Measurements from ENCODE around the gene GPRIN1. TPM values are rescaled to one million over a fixed set of nuclear protein-coding genes. Genes with fewer than 3 reads are reported as not detected.
A peak's percentile ranks its signal among the peaks of the same experiment; 100 is the strongest.

The GPRIN1 gene
- total and polyA plus RNA-seq, 2 donors (not counting 1 experiment from before 2014, with no cell fraction given), result 1.9 to 6.3 TPM

GRCh38 chr5:176642675-176643490, 32.9 kb upstream of the GPRIN1 start:
- no peak for TF ChIP-seq EZH2 (IDR thresholded peaks at IDR 0.05; ENCODE audit: low read length, missing control alignments)
- TF ChIP-seq CTCF (conservative IDR thresholded peaks at IDR 0.05 in 1 of 2, IDR thresholded peaks at IDR 0.05 in 1 of 2; ENCODE audit: low read depth in 1 of 2, low read length in 2 of 2), result no peak
- DNase-seq (ENCODE audit: low read depth in 2 of 2), result no peak
- no peaks in the 10 kb centered on the region for H3K27me3 ChIP-seq (ENCODE audit: control insufficient read depth, insufficient read depth, low read length)
- no peak overlapping the region for H3K4me3 ChIP-seq (replicated peaks in 1 of 4; ENCODE audit: control extremely low read depth in 1 of 4, insufficient read depth in 1 of 4, low read depth in 3 of 4, low read length in 4 of 4)
- peaks cover under 1% of the 10 kb centered on the region for H3K79me2 ChIP-seq (ENCODE audit: control insufficient read depth, insufficient read depth, low read length)
- H3K27ac ChIP-seq (ENCODE audit: insufficient read depth, low read length), result no peak overlapping the region
- no peaks in the 10 kb centered on the region for H3K36me3 ChIP-seq (ENCODE audit: control insufficient read depth, insufficient read depth, low read length)
- no peak overlapping the region for H3K9ac ChIP-seq (ENCODE audit: insufficient read depth, low read length)
- peaks cover 4% of the 10 kb centered on the region for H3K4me1 ChIP-seq (ENCODE audit: control insufficient read depth, extremely low read depth, insufficient read depth, low read length)
- H4K20me1 ChIP-seq (ENCODE audit: control insufficient read depth, extremely low read depth, insufficient read depth, low read length), result no peaks in the 10 kb centered on the region
- H3K4me2 ChIP-seq (ENCODE audit: extremely low read depth, insufficient read depth, low read length), result no peak overlapping the region
- no peak overlapping the region for H2AFZ ChIP-seq (ENCODE audit: low read length)
- no peaks in the 10 kb centered on the region for H3K9me3 ChIP-seq (ENCODE audit: control insufficient read depth, insufficient read depth, low read depth, low read length)

DNA sequence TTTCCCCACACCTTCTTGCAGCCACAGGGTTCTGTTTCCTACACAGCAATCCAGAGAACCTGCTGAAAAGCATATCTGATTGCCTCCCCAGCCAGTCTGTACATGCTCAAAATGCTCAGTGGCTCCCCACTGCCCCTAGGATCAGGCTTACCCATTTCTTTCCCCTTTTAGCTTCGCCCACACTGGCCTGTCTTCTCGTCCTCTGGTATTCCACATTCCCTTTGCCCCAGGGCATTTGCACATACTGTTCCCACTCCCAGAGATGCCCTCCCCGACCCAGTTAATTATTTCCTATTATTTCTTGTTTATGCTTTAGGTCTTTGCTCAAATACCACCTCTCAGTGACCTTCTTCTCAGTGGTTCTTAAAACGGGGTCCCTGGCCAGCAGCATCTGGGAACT, 30.7 kb upstream of the GPRIN1 start:
- Histone ChIP-seq H3K9me3 (ENCODE audit: control insufficient read depth, insufficient read depth, low read depth, low read length) (no peaks in the 10 kb centered on the region), H3K4me3 (replicated peaks in 1 of 4; ENCODE audit: control extremely low read depth in 1 of 4, insufficient read depth in 1 of 4, low read depth in 3 of 4, low read length in 4 of 4) (no peak overlapping the region), H3K27me3 (ENCODE audit: control insufficient read depth, insufficient read depth, low read length) (peaks cover 11% of the 10 kb centered on the region), H3K36me3 (ENCODE audit: control insufficient read depth, insufficient read depth, low read length) (no peaks in the 10 kb centered on the region), H2AFZ (ENCODE audit: low read length) (no peak overlapping the region), H3K4me2 (ENCODE audit: extremely low read depth, insufficient read depth, low read length) (no peak overlapping the region), H3K9ac (ENCODE audit: insufficient read depth, low read length) (no peak overlapping the region), H3K27ac (ENCODE audit: insufficient read depth, low read length) (no peak overlapping the region), H4K20me1 (ENCODE audit: control insufficient read depth, extremely low read depth, insufficient read depth, low read length) (no peaks in the 10 kb centered on the region), H3K4me1 (ENCODE audit: control insufficient read depth, extremely low read depth, insufficient read depth, low read length) (no peaks in the 10 kb centered on the region), H3K79me2 (ENCODE audit: control insufficient read depth, insufficient read depth, low read length) (no peaks in the 10 kb centered on the region)
- TF ChIP-seq CTCF (conservative IDR thresholded peaks at IDR 0.05 in 1 of 2, IDR thresholded peaks at IDR 0.05 in 1 of 2; ENCODE audit: low read depth in 1 of 2, low read length in 2 of 2) (no peak), EZH2 (IDR thresholded peaks at IDR 0.05; ENCODE audit: low read length, missing control alignments) (no peak)
- DNase-seq (ENCODE audit: low read depth in 2 of 2), result no peak

- no peak overlapping the region for H3K4me3 ChIP-seq (replicated peaks in 1 of 4; ENCODE audit: control extremely low read depth in 1 of 4, insufficient read depth in 1 of 4, low read depth in 3 of 4, low read length in 4 of 4)
- peaks cover 15% of the 10 kb centered on the region for H3K27me3 ChIP-seq (ENCODE audit: control insufficient read depth, insufficient read depth, low read length)
- H3K4me1 ChIP-seq (ENCODE audit: control insufficient read depth, extremely low read depth, insufficient read depth, low read length), result no peaks in the 10 kb centered on the region
- no peak overlapping the region for H3K4me2 ChIP-seq (ENCODE audit: extremely low read depth, insufficient read depth, low read length)
- no peak overlapping the region for H3K27ac ChIP-seq (ENCODE audit: insufficient read depth, low read length)
- H4K20me1 ChIP-seq (ENCODE audit: control insufficient read depth, extremely low read depth, insufficient read depth, low read length), result no peaks in the 10 kb centered on the region
- no peak for TF ChIP-seq EZH2 (IDR thresholded peaks at IDR 0.05; ENCODE audit: low read length, missing control alignments)
- H2AFZ ChIP-seq (ENCODE audit: low read length), result no peak overlapping the region
- DNase-seq (ENCODE audit: low read depth in 2 of 2), result peak in 1 of 2 donors; percentile 34
- no peaks in the 10 kb centered on the region for H3K9me3 ChIP-seq (ENCODE audit: control insufficient read depth, insufficient read depth, low read depth, low read length)
- H3K9ac ChIP-seq (ENCODE audit: insufficient read depth, low read length), result no peak overlapping the region
- H3K36me3 ChIP-seq (ENCODE audit: control insufficient read depth, insufficient read depth, low read length), result no peaks in the 10 kb centered on the region
- no peaks in the 10 kb centered on the region for H3K79me2 ChIP-seq (ENCODE audit: control insufficient read depth, insufficient read depth, low read length)
Measured at GRCh38 chr5:176639981-176640380, 30.0 kb upstream of the GPRIN1 start.

Measured in fibroblast of lung (primary cell).